Stimulated activated naive CD8-positive, alpha-beta T cell treated with anti-CD3 and anti-CD28 coated beads, Interleukin-15, amount 100 ng/mL, for 72 hours (primary cell): ENCODE data around the gene ACSF3.
"Not testable (repeated sequence)": the region's sequence is repeated elsewhere in the genome, so short reads cannot be mapped to it uniquely, and the experiment has no call there.

Experiments
- ATAC-seq: fragments of 150-1000 bp; cut with Tn5 transposase; 2 replicates; pipeline ENCODE4 v1.10.0; 2021; ENCODE audit warnings: mild to moderate bottlenecking, moderate library complexity
- DNase-seq, 2 donors: peaks; one replicate each; pipeline ENCODE4 v3.0.0; 2021 to 2022
- H3K27ac Mint-ChIP-seq, 2 donors: one replicate each; pipeline ENCODE4 v1.8.0; 2022; ENCODE audit warnings: mild to moderate bottlenecking in 2 of 2, mixed read lengths in 2 of 2, moderate library complexity in 2 of 2
- H3K27me3 Mint-ChIP-seq: one replicate; pipeline ENCODE4 v1.8.0; 2022; ENCODE audit warnings: mixed read lengths
- H3K4me1 Mint-ChIP-seq: one replicate; pipeline ENCODE4 v1.8.0; 2022; ENCODE audit warnings: mild to moderate bottlenecking, mixed read lengths
- H3K4me3 Mint-ChIP-seq, 2 donors: one replicate each; pipeline ENCODE4 v1.8.0; 2022; ENCODE audit warnings: mild to moderate bottlenecking in 2 of 2, mixed read lengths in 2 of 2, moderate library complexity in 1 of 2
- H3K9me3 Mint-ChIP-seq, 2 donors: one replicate each; pipeline ENCODE4 v1.8.0; 2022; ENCODE audit warnings: mixed read lengths in 2 of 2

ACSF3 gene

GRCh38 chr16:89064606-89065457, 28.8 kb upstream of the ACSF3 start:
- ATAC-seq (no peak), DNase-seq (no peak)
- Mint-ChIP-seq H3K9me3 (no peaks in the 10 kb centered on the region), H3K4me1 (no peaks in the 10 kb centered on the region), H3K27ac (no peak overlapping the region), H3K27me3 (no peaks in the 10 kb centered on the region), H3K4me3 (no peak overlapping the region)

GRCh38 chr16:89065458-89065822, 28.2 kb upstream of the ACSF3 start:
- Mint-ChIP-seq H3K9me3 (no peaks in the 10 kb centered on the region), H3K4me1 (no peaks in the 10 kb centered on the region), H3K27ac (peak overlapping the region in 1 of 2 donors; percentile 27), H3K4me3 (no peak overlapping the region), H3K27me3 (no peaks in the 10 kb centered on the region)
- ATAC-seq (no peak), DNase-seq (no peak)

GRCh38 chr16:89066721-89067120, 26.9 kb upstream of the ACSF3 start:
- DNase-seq (no peak), ATAC-seq (no peak)
- Mint-ChIP-seq H3K27ac (no peak overlapping the region), H3K4me1 (no peaks in the 10 kb centered on the region), H3K4me3 (no peak overlapping the region), H3K9me3 (no peaks in the 10 kb centered on the region), H3K27me3 (no peaks in the 10 kb centered on the region)

GRCh38 chr16:89067677-89068443, 25.8 kb upstream of the ACSF3 start:
- ATAC-seq = no peak
- no peaks in the 10 kb centered on the region for H3K27me3 Mint-ChIP-seq

GRCh38 chr16:89068814-89069616, 24.6 kb upstream of the ACSF3 start:
- not testable (repeated sequence) for H3K27me3 Mint-ChIP-seq, H3K27ac Mint-ChIP-seq, DNase-seq

More at GRCh38 chr16:89067677-89068443, 25.8 kb upstream of the ACSF3 start:
- H3K27ac Mint-ChIP-seq = no peak overlapping the region
- no peaks in the 10 kb centered on the region for H3K9me3 Mint-ChIP-seq
- no peaks in the 10 kb centered on the region for H3K4me1 Mint-ChIP-seq
- no peak for DNase-seq
- H3K4me3 Mint-ChIP-seq = no peak overlapping the region

GRCh38 chr16:89069920-89070319, 23.7 kb upstream of the ACSF3 start:
- no peaks in the 10 kb centered on the region for H3K4me1 Mint-ChIP-seq
- ATAC-seq (no peak), DNase-seq (no peak)
- H3K4me3 Mint-ChIP-seq = no peak overlapping the region
- H3K27me3 Mint-ChIP-seq = no peaks in the 10 kb centered on the region
- H3K27ac Mint-ChIP-seq = no peak overlapping the region
- H3K9me3 Mint-ChIP-seq = no peaks in the 10 kb centered on the region

More at GRCh38 chr16:89068814-89069616, 24.6 kb upstream of the ACSF3 start:
- not testable (repeated sequence) for H3K9me3 Mint-ChIP-seq, H3K4me1 Mint-ChIP-seq, ATAC-seq, H3K4me3 Mint-ChIP-seq

- Mint-ChIP-seq H3K27me3 (no peaks in the 10 kb centered on the region), H3K27ac (no peak overlapping the region), H3K9me3 (peaks cover 1 to 3% of the 10 kb centered on the region in 2 donors), H3K4me1 (no peaks in the 10 kb centered on the region), H3K4me3 (no peak overlapping the region)
- DNase-seq (no peak), ATAC-seq (peak; percentile 67)
These were observed 23.1 kb upstream of the ACSF3 start for GRCh38 chr16:89070590-89070989.

- no peak overlapping the region for H3K4me3 Mint-ChIP-seq
- ATAC-seq (no peak), DNase-seq (no peak)
- H3K27ac Mint-ChIP-seq = peak overlapping the region in 1 of 2 donors; percentile 10
- H3K4me1 Mint-ChIP-seq = no peaks in the 10 kb centered on the region
- peaks cover 9 to 12% of the 10 kb centered on the region in 2 donors for H3K9me3 Mint-ChIP-seq
- H3K27me3 Mint-ChIP-seq = no peaks in the 10 kb centered on the region
These were observed 21.7 kb upstream of the ACSF3 start for GRCh38 chr16:89071686-89072547.

- Mint-ChIP-seq H3K27me3 (no peaks in the 10 kb centered on the region), H3K4me3 (no peak overlapping the region), H3K27ac (no peak overlapping the region), H3K9me3 (peaks cover 9 to 12% of the 10 kb centered on the region in 2 donors), H3K4me1 (no peaks in the 10 kb centered on the region)
- ATAC-seq (no peak), DNase-seq (no peak)
These were observed 21.0 kb upstream of the ACSF3 start for GRCh38 chr16:89072548-89073130.

- no peak for ATAC-seq
- H3K4me1 Mint-ChIP-seq = no peaks in the 10 kb centered on the region
- H3K4me3 Mint-ChIP-seq = no peak overlapping the region
- DNase-seq = no peak
- peaks cover 9 to 12% of the 10 kb centered on the region in 2 donors for H3K9me3 Mint-ChIP-seq
- no peak overlapping the region for H3K27ac Mint-ChIP-seq
- no peaks in the 10 kb centered on the region for H3K27me3 Mint-ChIP-seq
These were observed 20.1 kb upstream of the ACSF3 start for GRCh38 chr16:89073346-89074071.

GRCh38 chr16:89074072-89074674, 19.5 kb upstream of the ACSF3 start:
- H3K27me3 Mint-ChIP-seq, DNase-seq, H3K4me3 Mint-ChIP-seq, H3K4me1 Mint-ChIP-seq, ATAC-seq, H3K27ac Mint-ChIP-seq: not testable (repeated sequence)
- H3K9me3 Mint-ChIP-seq = peaks cover 9 to 12% of the 10 kb centered on the region in 2 donors

- no peak overlapping the region for H3K27ac Mint-ChIP-seq
These were observed 18.6 kb upstream of the ACSF3 start for GRCh38 chr16:89074803-89075688.

GRCh38 chr16:89076159-89076558, 17.5 kb upstream of the ACSF3 start:
- Mint-ChIP-seq H3K4me1 (no peaks in the 10 kb centered on the region), H3K27ac (no peak overlapping the region), H3K27me3 (no peaks in the 10 kb centered on the region), H3K9me3 (peaks cover 9 to 12% of the 10 kb centered on the region in 2 donors), H3K4me3 (no peak overlapping the region)
- DNase-seq (no peak), ATAC-seq (no peak)

More at GRCh38 chr16:89074803-89075688, 18.6 kb upstream of the ACSF3 start:
- H3K27me3 Mint-ChIP-seq = no peaks in the 10 kb centered on the region
- no peaks in the 10 kb centered on the region for H3K4me1 Mint-ChIP-seq
- DNase-seq (no peak), ATAC-seq (no peak)
- H3K4me3 Mint-ChIP-seq = no peak overlapping the region
- peaks cover 9 to 12% of the 10 kb centered on the region in 2 donors for H3K9me3 Mint-ChIP-seq
